Adipocyte (in vitro differentiated cells): Measurements from ENCODE around the gene ASB6.

Experiments
- DNase-seq: peaks from one replicate; pipeline ENCODE4 v3.0.0-alpha.2; 2015; ENCODE audit warnings: low read depth
- H3K27me3 ChIP-seq: replicated peaks from 2 replicates; pipeline ENCODE4 v1.7.0; 2013; ENCODE audit warnings: mild to moderate bottlenecking, low read length, moderate library complexity; ENCODE audit not compliant: control insufficient read depth, insufficient read depth
- H3K36me3 ChIP-seq: 2 replicates; pipeline ENCODE4 v1.7.0; 2013; ENCODE audit warnings: low read length, mild to moderate bottlenecking, moderate library complexity; ENCODE audit not compliant: control insufficient read depth, insufficient read depth, severe bottlenecking
- H3K4me1 ChIP-seq: 2 replicates; pipeline ENCODE4 v1.7.0; 2013; ENCODE audit warnings: mild to moderate bottlenecking, low read length, moderate library complexity; ENCODE audit not compliant: control insufficient read depth, insufficient read depth
- H3K4me3 ChIP-seq: 2 replicates; pipeline ENCODE4 v1.7.0; 2013; ENCODE audit warnings: mild to moderate bottlenecking, low read length, moderate library complexity
- H3K9ac ChIP-seq: 2 replicates; pipeline ENCODE4 v1.7.0; 2013; ENCODE audit warnings: mild to moderate bottlenecking, low read length, moderate library complexity
- H3K9me3 ChIP-seq: 2 replicates; pipeline ENCODE4 v1.7.0; 2013; ENCODE audit warnings: mild to moderate bottlenecking, low read length, moderate library complexity; ENCODE audit not compliant: control insufficient read depth

Gene ASB6

GRCh38 chr9:129623331-129623730 lies 18.6 kb downstream of the ASB6 start:
- Histone ChIP-seq H3K4me3 (no peak overlapping the region), H3K9ac (no peak overlapping the region), H3K4me1 (peaks cover 27% of the 10 kb centered on the region), H3K36me3 (no peaks in the 10 kb centered on the region), H3K9me3 (no peaks in the 10 kb centered on the region), H3K27me3 (no peaks in the 10 kb centered on the region)
- DNase-seq: peak; percentile 36

- no peak for DNase-seq
- H3K36me3 ChIP-seq: no peaks in the 10 kb centered on the region
- H3K4me3 ChIP-seq: peak within 1 kb of the TSS; percentile 77
- no peaks in the 10 kb centered on the region for H3K9me3 ChIP-seq
- H3K27me3 ChIP-seq: no peaks in the 10 kb centered on the region
- H3K4me1 ChIP-seq: peaks cover 14% of the 10 kb centered on the region
- H3K9ac ChIP-seq: peak within 1 kb of the TSS; percentile 83
These were observed 21.2 kb downstream of the ASB6 start, which contains the start of gene C9orf50 for GRCh38 chr9:129620669-129621295. Gene C9orf50 (minus strand): TSS chr9:129621101. CDS start chr9:129620574, 527 bp downstream.

GRCh38 chr9:129619787-129620668 lies 21.9 kb downstream of the ASB6 start:
- H3K9me3 ChIP-seq: no peaks in the 10 kb centered on the region
- H3K27me3 ChIP-seq: no peaks in the 10 kb centered on the region
- peak; percentile 70 for DNase-seq
- peaks cover 14% of the 10 kb centered on the region for H3K4me1 ChIP-seq
- peak overlapping the region; percentile 77 for H3K4me3 ChIP-seq
- H3K36me3 ChIP-seq: no peaks in the 10 kb centered on the region
- H3K9ac ChIP-seq: peak overlapping the region; percentile 83

GRCh38 chr9:129617167-129617566 lies 24.8 kb downstream of the ASB6 start:
- DNase-seq: peak; percentile 69

GRCh38 chr9:129615407-129616285 lies 26.3 kb downstream of the ASB6 start:
- DNase-seq: no peak
- no peaks in the 10 kb centered on the region for H3K36me3 ChIP-seq
- no peaks in the 10 kb centered on the region for H3K27me3 ChIP-seq
- no peak overlapping the region for H3K9ac ChIP-seq
- no peak overlapping the region for H3K4me3 ChIP-seq
- H3K9me3 ChIP-seq: no peaks in the 10 kb centered on the region
- peaks cover 10% of the 10 kb centered on the region for H3K4me1 ChIP-seq

More at GRCh38 chr9:129617167-129617566, 24.8 kb downstream of the ASB6 start:
- Histone ChIP-seq H3K27me3 (no peaks in the 10 kb centered on the region), H3K4me3 (no peak overlapping the region), H3K9ac (no peak overlapping the region), H3K36me3 (no peaks in the 10 kb centered on the region), H3K9me3 (no peaks in the 10 kb centered on the region), H3K4me1 (peaks cover 8% of the 10 kb centered on the region)

GRCh38 chr9:129614932-129615331 lies 27.0 kb downstream of the ASB6 start:
- H3K4me3 ChIP-seq: no peak overlapping the region
- H3K36me3 ChIP-seq: no peaks in the 10 kb centered on the region
- no peaks in the 10 kb centered on the region for H3K27me3 ChIP-seq
- no peaks in the 10 kb centered on the region for H3K9me3 ChIP-seq
- DNase-seq: no peak
- no peak overlapping the region for H3K9ac ChIP-seq
- peaks cover 8% of the 10 kb centered on the region for H3K4me1 ChIP-seq

- DNase-seq: no peak
- no peak overlapping the region for H3K4me3 ChIP-seq
- peaks cover 8% of the 10 kb centered on the region for H3K4me1 ChIP-seq
- no peak overlapping the region for H3K9ac ChIP-seq
- no peaks in the 10 kb centered on the region for H3K27me3 ChIP-seq
- H3K36me3 ChIP-seq: no peaks in the 10 kb centered on the region
- no peaks in the 10 kb centered on the region for H3K9me3 ChIP-seq
These were observed 28.3 kb downstream of the ASB6 start for GRCh38 chr9:129613520-129614175.

- DNase-seq: no peak
- Histone ChIP-seq H3K27me3 (no peaks in the 10 kb centered on the region), H3K9ac (no peak overlapping the region), H3K4me3 (no peak overlapping the region), H3K36me3 (no peaks in the 10 kb centered on the region), H3K9me3 (no peaks in the 10 kb centered on the region), H3K4me1 (peaks cover 8% of the 10 kb centered on the region)
These were observed 29.0 kb downstream of the ASB6 start for GRCh38 chr9:129612815-129613519.

GRCh38 chr9:129612123-129612522 lies 29.8 kb downstream of the ASB6 start:
- Histone ChIP-seq H3K4me3 (no peak overlapping the region), H3K4me1 (peaks cover 15% of the 10 kb centered on the region), H3K9ac (no peak overlapping the region), H3K9me3 (no peaks in the 10 kb centered on the region), H3K36me3 (no peaks in the 10 kb centered on the region), H3K27me3 (no peaks in the 10 kb centered on the region)
- no peak for DNase-seq

GRCh38 chr9:129611307-129611800 lies 30.6 kb downstream of the ASB6 start:
- Histone ChIP-seq H3K9ac (peak overlapping the region; percentile 97), H3K9me3 (no peaks in the 10 kb centered on the region), H3K27me3 (no peaks in the 10 kb centered on the region), H3K4me3 (peak overlapping the region; percentile 86), H3K36me3 (no peaks in the 10 kb centered on the region), H3K4me1 (peaks cover 15% of the 10 kb centered on the region)
- DNase-seq: no peak
